Measurements from ENCODE around the gene PPP1R18. TPM values are rescaled to one million over a fixed set of nuclear protein-coding genes. Genes with fewer than 3 reads are reported as not detected.
"Not testable (repeated sequence)": the region's sequence is repeated elsewhere in the genome, so short reads cannot be mapped to it uniquely, and the experiment has no call there.

The PPP1R18 gene
- total and polyA plus RNA-seq, 8 donors = 5.3 to 27.2 (median 12.5) TPM

DNA sequence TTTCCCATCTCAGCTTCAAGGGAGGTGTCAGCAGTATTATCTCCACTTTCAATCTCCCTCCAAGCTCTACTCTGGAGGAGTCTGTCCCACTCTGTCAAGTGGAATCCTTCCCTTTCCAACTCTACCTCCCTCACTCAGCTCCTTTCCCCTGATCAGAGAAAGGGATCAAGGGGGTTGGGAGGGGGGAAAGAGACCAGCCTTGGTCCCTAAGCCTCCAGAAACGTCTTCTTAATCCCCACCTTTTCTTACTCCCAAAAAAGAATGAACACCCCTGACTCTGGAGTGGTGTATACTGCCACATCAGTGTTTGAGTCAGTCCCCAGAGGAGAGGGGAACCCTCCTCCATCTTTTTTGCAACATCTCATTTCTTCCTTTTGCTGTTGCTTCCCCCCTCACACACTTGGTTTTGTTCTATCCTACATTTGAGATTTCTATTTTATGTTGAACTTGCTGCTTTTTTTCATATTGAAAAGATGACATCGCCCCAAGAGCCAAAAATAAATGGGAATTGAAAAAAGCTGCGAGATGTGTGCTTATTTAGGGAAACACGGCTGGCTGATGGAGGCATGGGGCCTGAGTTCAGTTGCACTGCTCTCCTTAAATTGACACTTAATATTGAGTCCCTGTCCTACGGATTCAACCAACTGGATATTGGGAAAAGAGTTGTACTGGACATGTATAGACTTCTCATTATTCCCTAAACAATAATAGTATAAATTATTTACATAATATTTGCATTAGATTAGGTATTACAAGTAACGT, 38.6 kb upstream of the PPP1R18 start:
- Histone ChIP-seq H3K27ac (no peak overlapping the region), H3K4me3 (no peak overlapping the region), H3K4me1 (peaks cover 0 to 4% (median 0%) of the 10 kb centered on the region in 3 donors), H3K27me3 (no peaks in the 10 kb centered on the region), H3K9me3 (no peaks in the 10 kb centered on the region), H3K36me3 (peaks cover 0 to 43% (median 14%) of the 10 kb centered on the region in 3 donors)
- no peak for TF ChIP-seq CTCF (IDR thresholded peaks at IDR 0.05)
- ATAC-seq (no peak), FAIRE-seq (no peak), DNase-seq (no peak)
- intact Hi-C loops (cut with DNase I) = loop anchor here (5.0 to 10.0 kb wide), 2 partner anchors 43 to 180 kb away; no protein-coding TSS in a partner anchor
- 48 to 62% methylated on average over 6 of the region's 6 CpGs for WGBS, 2 donors

GRCh38 chr6:30723843-30724741, 37.6 kb upstream of the PPP1R18 start:
- ATAC-seq, H3K4me3 ChIP-seq, FAIRE-seq, H3K9me3 ChIP-seq, H3K27ac ChIP-seq, H3K4me1 ChIP-seq, H3K27me3 ChIP-seq: not testable (repeated sequence)
- DNase-seq = peak in 2 of 6 donors; percentile 38 to 60
- peaks cover 0 to 33% (median 11%) of the 10 kb centered on the region in 3 donors for H3K36me3 ChIP-seq
- 59 to 65% methylated on average over 29 of the region's 29 CpGs for WGBS, 2 donors
- intact Hi-C loops (cut with DNase I) = loop anchor here in 2 of 3 donors (2.0 to 10.0 kb wide), 3 partner anchors 42 to 179 kb away; no protein-coding TSS in a partner anchor

- FAIRE-seq, ATAC-seq, H3K27ac ChIP-seq, H3K9me3 ChIP-seq, H3K4me1 ChIP-seq, H3K27me3 ChIP-seq: not testable (repeated sequence)
- peak in 1 of 6 donors; percentile 60 for DNase-seq
- WGBS, 2 donors = 64% methylated on average over 16 of the region's 16 CpGs
- peak overlapping the region in 1 of 4 donors; percentile 84 for H3K4me3 ChIP-seq
- H3K36me3 ChIP-seq = peaks cover 0 to 27% (median 11%) of the 10 kb centered on the region in 3 donors
- intact Hi-C loops (cut with DNase I) = loop anchor here in 2 of 3 donors (2.0 to 10.0 kb wide), 3 partner anchors 41 to 178 kb away; no protein-coding TSS in a partner anchor
Observed at GRCh38 chr6:30723159-30723842, 36.9 kb upstream of the PPP1R18 start.

GRCh38 chr6:30722280-30723112, 36.1 kb upstream of the PPP1R18 start:
- Histone ChIP-seq H3K9me3 (no peaks in the 10 kb centered on the region), H3K27ac (peak overlapping the region; percentile 22 to 97 (median 68)), H3K36me3 (peaks cover 0 to 24% (median 11%) of the 10 kb centered on the region in 3 donors), H3K4me1 (peaks cover 8 to 12% (median 8%) of the 10 kb centered on the region in 3 donors), H3K27me3 (no peaks in the 10 kb centered on the region), H3K4me3 (peak overlapping the region; percentile 63 to 84 (median 84))
- peak; percentile 90 to 97 (median 96) for TF ChIP-seq CTCF (IDR thresholded peaks at IDR 0.05)
- 23 to 27% methylated on average over 27 of the region's 27 CpGs for WGBS, 2 donors
- FAIRE-seq (no peak), ATAC-seq (peak; percentile 13 to 36 (median 28)), DNase-seq (peak; percentile 70 to 94 (median 84))
- intact Hi-C loops (cut with DNase I) = loop anchor here in 2 of 3 donors (2.0 to 10.0 kb wide), 3 partner anchors 40 to 178 kb away; no protein-coding TSS in a partner anchor

GRCh38 chr6:30722025-30722279, 35.5 kb upstream of the PPP1R18 start:
- not testable (repeated sequence) for H3K27me3 ChIP-seq, FAIRE-seq, ATAC-seq, H3K9me3 ChIP-seq
- peaks cover 8 to 12% (median 8%) of the 10 kb centered on the region in 3 donors for H3K4me1 ChIP-seq
- intact Hi-C loops (cut with DNase I) = loop anchor here in 2 of 3 donors (2.0 to 10.0 kb wide), 3 partner anchors 40 to 177 kb away; no protein-coding TSS in a partner anchor
- peak overlapping the region; percentile 45 to 97 (median 71) for H3K27ac ChIP-seq
- 30 to 36% methylated on average over 10 of the region's 10 CpGs for WGBS, 2 donors
- peak overlapping the region; percentile 63 to 84 (median 84) for H3K4me3 ChIP-seq
- peaks cover 0 to 24% (median 11%) of the 10 kb centered on the region in 3 donors for H3K36me3 ChIP-seq
- DNase-seq = peak in 3 of 6 donors; percentile 25 to 51 (median 42)

All from pancreas (tissue), 10 donors.